IMR-90 (cell line): ENCODE measurements around the gene METTL27. TPM values are rescaled to one million over a fixed set of nuclear protein-coding genes. Genes with fewer than 3 reads are reported as not detected.

Experiments used
- ATAC-seq: fragments of 200-7000 bp; cut with Tn5 transposase; 2 replicates; pipeline ENCODE4 v1.9.1; 2020; ENCODE audit warnings: low read depth, mild to moderate bottlenecking, moderate library complexity
- BruUV-seq: library from RNA; stranded (reverse); fragments of 400-500 nt; replicated peaks from 2 replicates; lab custom pipeline; 2021; lab: Mats Ljungman, UMichigan
- CTCF ChIA-PET: fragments of 300-600 bp; formaldehyde crosslinking; extraction: SDS; loops from one replicate; lab custom pipeline; 2021; ENCODE audit warnings: antibody characterized with exemption; lab: Yijun Ruan, JAX
- POLR2A ChIA-PET: fragments of 300-600 bp; sonication (Branson Sonifier 250); formaldehyde crosslinking; loops from one replicate; lab custom pipeline; 2022; ENCODE audit warnings: antibody characterized with exemption; ENCODE audit not compliant: unreplicated experiment; lab: Charles Lee
- DNase-seq: peaks from one replicate; pipeline ENCODE4 v3.0.0; 2013
- H2AFZ ChIP-seq: replicated peaks from 2 replicates; pipeline ENCODE3; 2013; ENCODE audit warnings: low read length, mild to moderate bottlenecking; ENCODE audit not compliant: poor library complexity
- H2AK5ac ChIP-seq: 2 replicates; pipeline ENCODE4 v1.6.1; 2013; ENCODE audit warnings: low read depth, low read length, inconsistent platforms
- H2AK9ac ChIP-seq: replicated peaks from 2 replicates; pipeline ENCODE3; 2013; ENCODE audit warnings: mild to moderate bottlenecking, low read depth, low read length, moderate library complexity; ENCODE audit not compliant: poor library complexity
- H2BK120ac ChIP-seq: 2 replicates; pipeline ENCODE4 v1.6.1; 2013; ENCODE audit warnings: low read depth, low read length, inconsistent platforms
- H2BK15ac ChIP-seq: 3 replicates; pipeline ENCODE4 v1.6.1; 2013; ENCODE audit warnings: low read depth, low read length, inconsistent platforms
- H2BK20ac ChIP-seq: 2 replicates; pipeline ENCODE4 v1.6.1; 2013; ENCODE audit warnings: low read depth, mild to moderate bottlenecking, inconsistent platforms, low read length, moderate library complexity
- H2BK5ac ChIP-seq: 2 replicates; pipeline ENCODE4 v1.6.1; 2013; ENCODE audit warnings: mild to moderate bottlenecking, low read depth, low read length, inconsistent platforms; ENCODE audit not compliant: poor library complexity, severe bottlenecking
- H3K14ac ChIP-seq: replicated peaks from 2 replicates; pipeline ENCODE4 v1.6.1; 2013; ENCODE audit warnings: low read depth, low read length, inconsistent platforms
- H3K18ac ChIP-seq: 2 replicates; pipeline ENCODE4 v1.6.1; 2013; ENCODE audit warnings: low read depth, low read length, control low read depth
- H3K23ac ChIP-seq: 2 replicates; pipeline ENCODE4 v1.6.1; 2013; ENCODE audit warnings: low read depth, low read length, inconsistent platforms
- H3K27ac ChIP-seq: 2 replicates; pipeline ENCODE4 v1.5.1; 2013; ENCODE audit warnings: mild to moderate bottlenecking, control low read depth, low read length; ENCODE audit not compliant: insufficient read depth
- H3K27me3 ChIP-seq: 2 replicates; pipeline ENCODE4 v1.6.1; 2013; ENCODE audit warnings: low read length; ENCODE audit not compliant: control insufficient read depth, insufficient read depth
- H3K36me3 ChIP-seq: 2 replicates; pipeline ENCODE4 v1.6.1; 2013; ENCODE audit warnings: low read length, mixed read lengths; ENCODE audit not compliant: control insufficient read depth, insufficient read depth
- H3K4ac ChIP-seq: 2 replicates; pipeline ENCODE4 v1.6.1; 2013; ENCODE audit warnings: low read depth, low read length, inconsistent platforms
- H3K4me1 ChIP-seq: 2 replicates; pipeline ENCODE4 v1.6.1; 2013; ENCODE audit warnings: low read length, mixed read lengths; ENCODE audit not compliant: control insufficient read depth, insufficient read depth
- H3K4me2 ChIP-seq: 2 replicates; pipeline ENCODE4 v1.6.1; 2013; ENCODE audit warnings: low read depth, mild to moderate bottlenecking, control low read depth, low read length, moderate library complexity
- H3K4me3 ChIP-seq: 2 replicates; pipeline ENCODE4 v1.5.1; 2013; ENCODE audit warnings: low read depth, mild to moderate bottlenecking, control low read depth, low read length, moderate library complexity; ENCODE audit not compliant: insufficient read depth
- H3K56ac ChIP-seq: 2 replicates; pipeline ENCODE4 v1.6.1; 2013; ENCODE audit warnings: low read length, inconsistent platforms; ENCODE audit not compliant: insufficient read depth; ENCODE audit errors: extremely low read depth
- H3K79me1 ChIP-seq, 2 experiments: 2 replicates each; pipeline ENCODE4 v1.6.1; 2013; ENCODE audit warnings: low read length in 2 of 2, inconsistent platforms in 1 of 2, low read depth in 1 of 2
- H3K9ac ChIP-seq: 2 replicates; pipeline ENCODE4 v1.6.1; 2013; ENCODE audit warnings: low read depth, low read length, control low read depth
- H3K9me1 ChIP-seq: 2 replicates; pipeline ENCODE4 v1.6.1; 2013; ENCODE audit warnings: low read length, inconsistent platforms; ENCODE audit not compliant: insufficient read depth
- H3K9me3 ChIP-seq: 2 replicates; pipeline ENCODE4 v1.6.1; 2013; ENCODE audit warnings: low read length; ENCODE audit not compliant: control insufficient read depth, insufficient read depth
- H4K20me1 ChIP-seq: 2 replicates; pipeline ENCODE4 v1.6.1; 2013; ENCODE audit warnings: low read length, inconsistent platforms; ENCODE audit not compliant: insufficient read depth
- H4K5ac ChIP-seq: 2 replicates; pipeline ENCODE4 v1.6.1; 2013; ENCODE audit warnings: mild to moderate bottlenecking, low read depth, low read length, control low read depth
- H4K8ac ChIP-seq, 2 experiments: 2 replicates each; pipeline ENCODE4 v1.6.1; 2013; ENCODE audit warnings: low read depth in 2 of 2, low read length in 2 of 2, control low read depth in 1 of 2, inconsistent platforms in 1 of 2
- H4K91ac ChIP-seq: 2 replicates; pipeline ENCODE4 v1.6.1; 2013; ENCODE audit warnings: low read depth, low read length, inconsistent platforms; ENCODE audit not compliant: insufficient read depth
- BHLHE40 ChIP-seq: fragments of 150-350 bp; IDR thresholded peaks from 2 replicates; pipeline ENCODE4 v1.6.1; 2016; ENCODE audit warnings: mild to moderate bottlenecking, low read depth, low read length
- CEBPB ChIP-seq: IDR thresholded peaks from 2 replicates; pipeline ENCODE4 v1.6.1; 2012; ENCODE audit warnings: low read depth, low read length, improper control_type of control experiment
- CHD1 ChIP-seq: IDR thresholded peaks from 2 replicates; pipeline ENCODE4 v1.6.1; 2012; ENCODE audit warnings: low read depth, low read length, improper control_type of control experiment
- CTCF ChIP-seq: conservative IDR thresholded peaks from 2 replicates; pipeline ENCODE4 v1.5.1; 2012; ENCODE audit warnings: mild to moderate bottlenecking, low read depth, low read length, improper control_type of control experiment
- ELK1 ChIP-seq: fragments of 150-350 bp; IDR thresholded peaks from 2 replicates; pipeline ENCODE4 v1.6.1; 2016; ENCODE audit warnings: low read depth, mild to moderate bottlenecking, low read length, moderate library complexity, borderline replicate concordance
- FOS ChIP-seq: fragments of 150-350 bp; IDR thresholded peaks from 2 replicates; pipeline ENCODE4 v1.6.1; 2016; ENCODE audit warnings: low read depth, low read length
- MAFK ChIP-seq: IDR thresholded peaks from 2 replicates; pipeline ENCODE4 v1.6.1; 2012; ENCODE audit warnings: low read depth, low read length, improper control_type of control experiment
- MAZ ChIP-seq: IDR thresholded peaks from 2 replicates; pipeline ENCODE4 v1.6.1; 2012; ENCODE audit warnings: low read depth, mild to moderate bottlenecking, low read length, improper control_type of control experiment, moderate library complexity, borderline replicate concordance
- MXI1 ChIP-seq: IDR thresholded peaks from 2 replicates; pipeline ENCODE4 v1.6.1; 2012; ENCODE audit warnings: low read depth, mild to moderate bottlenecking, low read length, moderate library complexity, borderline replicate concordance
- NFE2L2 ChIP-seq: fragments of 150-350 bp; IDR thresholded peaks from 2 replicates; pipeline ENCODE4 v1.6.1; 2016; ENCODE audit warnings: low read depth, mild to moderate bottlenecking, low read length
- POLR2A ChIP-seq: IDR thresholded peaks from 2 replicates; pipeline ENCODE4 v1.6.1; 2012; ENCODE audit warnings: mild to moderate bottlenecking, low read depth, low read length
- RAD21 ChIP-seq: IDR thresholded peaks from 2 replicates; pipeline ENCODE4 v1.6.1; 2012; ENCODE audit warnings: low read length, improper control_type of control experiment
- RCOR1 ChIP-seq: IDR thresholded peaks from 2 replicates; pipeline ENCODE4 v1.6.1; 2012; ENCODE audit warnings: mild to moderate bottlenecking, low read length, improper control_type of control experiment; ENCODE audit not compliant: insufficient replicate concordance
- RFX5 ChIP-seq: IDR thresholded peaks from 2 replicates; pipeline ENCODE4 v1.8.0; 2012; ENCODE audit warnings: low read depth, mild to moderate bottlenecking, low read length, moderate library complexity
- SMC3 ChIP-seq: fragments of 150-350 bp; IDR thresholded peaks from 2 replicates; pipeline ENCODE4 v1.6.1; 2016; ENCODE audit warnings: low read depth, mild to moderate bottlenecking, antibody characterized with exemption, low read length, moderate library complexity
- USF2 ChIP-seq: fragments of 150-350 bp; IDR thresholded peaks from 2 replicates; pipeline ENCODE4 v1.6.1; 2017; ENCODE audit warnings: mild to moderate bottlenecking, antibody characterized with exemption, low read length, low read depth
- WGBS, 2 experiments: methylation state at CpG; one replicate each; pipeline versions ENCODE4 v1.1.5 to v1.1.7; 2013; ENCODE audit warnings: missing lambda C conversion rate in 2 of 2; ENCODE audit not compliant: insufficient read length in 1 of 2; ENCODE audit errors: extremely low coverage in 2 of 2; 5-methylcytosine and 5-hydroxymethylcytosine counted together
- dilution Hi-C: fragments of 300-500 bp; cut with HindIII; formaldehyde crosslinking; loops from one replicate; pipeline ENCODE4 v1.14.3; 2018; ENCODE audit warnings: low sequenced_read_pairs; ENCODE audit not compliant: unreplicated experiment
- in situ Hi-C: fragments of 300-500 bp; cut with MboI; formaldehyde crosslinking; loops from 3 replicates; pipeline ENCODE4 v1.14.3; 2019; ENCODE audit warnings: low sequenced_read_pairs, inconsistent platforms, mixed read lengths
- intact Hi-C: fragments of 100-400 bp; cut with micrococcal nuclease; formaldehyde crosslinking; loops from 2 replicates; pipeline ENCODE4 v1.10.0; 2022
- polyA plus RNA-seq, 3 experiments: library from polyadenylated mRNA; depleted of rRNA; stranded (reverse); fragments of >200 nt; gene quantifications; 2 replicates each; pipeline ENCODE4 v1.2.3, GENCODE V29; 2012; ENCODE audit warnings: low replicate concordance in 1 of 3
- total RNA-seq: library from RNA; depleted of rRNA; stranded (reverse); fragments of >200 nt; gene quantifications from 2 replicates; pipeline ENCODE4 v1.2.3, GENCODE V29; 2012

The METTL27 gene
- total and polyA plus RNA-seq, 2 of the 4 experiments (the other 2 are of a cell fraction): 2.3 to 4.3 TPM

GRCh38 chr7:73885433-73885974, 43.2 kb upstream of the METTL27 start:
- H2BK5ac ChIP-seq: no peak overlapping the region
- no peak overlapping the region for H3K4me2 ChIP-seq
- H2AK5ac ChIP-seq: 0 out of 2 replicates have a peak overlapping the region, but pooled peaks have one; percentile 34
- H3K18ac ChIP-seq: no peak overlapping the region
- TF ChIP-seq POLR2A: no peak
- TF ChIP-seq CEBPB: no peak
- TF ChIP-seq RFX5: no peak
- TF ChIP-seq USF2: no peak
- TF ChIP-seq MAFK: no peak
- no peak for TF ChIP-seq RCOR1
- no peak for TF ChIP-seq CHD1
- no peak for TF ChIP-seq FOS
- no peak for TF ChIP-seq ELK1
- TF ChIP-seq NFE2L2: no peak
- no peak for TF ChIP-seq RAD21
- TF ChIP-seq BHLHE40: no peak
- no peak for TF ChIP-seq MAZ
- no peak for TF ChIP-seq MXI1
- TF ChIP-seq CTCF: no peak
- TF ChIP-seq SMC3: no peak
- no peaks in the 10 kb centered on the region; the same call in 1 of the 2 replicates for H4K20me1 ChIP-seq
- peaks cover 7% of the 10 kb centered on the region; the same call in 1 of the 2 replicates for H3K9me1 ChIP-seq
- H3K79me1 ChIP-seq: no peaks in the 10 kb centered on the region
- no peak overlapping the region for H3K56ac ChIP-seq
- H4K91ac ChIP-seq: peak overlapping the region; percentile 61
- peak overlapping the region; percentile 79 to 96; a peak in 1 of 4 replicates for H4K8ac ChIP-seq
- no peak overlapping the region for H3K9ac ChIP-seq
- H3K14ac ChIP-seq: no peak overlapping the region
- intact Hi-C loops (no loop called here), in situ Hi-C loops (no loop called here), dilution Hi-C loops (no loop called here)
- H3K9me3 ChIP-seq: no peaks in the 10 kb centered on the region
- H2BK20ac ChIP-seq: no peak overlapping the region; the same call in none of the 2 replicates
- H3K23ac ChIP-seq: no peak overlapping the region
- no peaks in the 10 kb centered on the region for H3K36me3 ChIP-seq
- no peak for DNase-seq
- no peak overlapping the region for H3K27ac ChIP-seq
- BruUV-seq: no TSS peak
- H2BK15ac ChIP-seq: no peak overlapping the region
- H3K4me1 ChIP-seq: peaks cover 23% of the 10 kb centered on the region
- no peak for ATAC-seq
- no peak overlapping the region for H4K5ac ChIP-seq
- peak overlapping the region; percentile 45; the same call in 1 of the 2 replicates for H3K4ac ChIP-seq
- H2AFZ ChIP-seq: no peak overlapping the region
- H2BK120ac ChIP-seq: no peak overlapping the region; the same call in 1 of the 2 replicates
- 100% methylated on average over 1 of the region's 3 CpGs; no CpG with 5 or more reads in 1 of the 2 experiments for WGBS, 2 experiments
- H3K4me3 ChIP-seq: no peak overlapping the region
- ChIA-PET POLR2A (no interaction called here), CTCF (no interaction called here)
- H3K27me3 ChIP-seq: no peaks in the 10 kb centered on the region
- peak overlapping the region; percentile 35 for H2AK9ac ChIP-seq
